Lung (tissue), 12 donors: ENCODE data around the gene ADAMTSL5. TPM values are rescaled to one million over a fixed set of nuclear protein-coding genes. Genes with fewer than 3 reads are reported as not detected.
A peak's percentile ranks its signal among the peaks of the same experiment; 100 is the strongest.

Experiments used
- ATAC-seq: fragments of 200-7000 bp; cut with Tn5 transposase; one replicate; pipeline ENCODE4 v1.9.1; 2020; ENCODE audit warnings: moderate number of reproducible peaks; ENCODE audit not compliant: insufficient read depth, low FRiP score
- DNase-seq, 3 donors: peaks; one replicate each; pipeline ENCODE4 v3.0.0-alpha.2; 2013 to 2017
- H3K27ac ChIP-seq, 2 donors: one replicate each; pipeline ENCODE4 v1.5.1; 2013; ENCODE audit warnings: mild to moderate bottlenecking in 2 of 2, moderate library complexity in 2 of 2, control low read depth in 1 of 2, inconsistent platforms in 1 of 2, low read depth in 1 of 2, low read length in 1 of 2
- H3K27me3 ChIP-seq, 3 donors: one replicate each; pipeline ENCODE4 v1.5.1; 2013; ENCODE audit warnings: low read length in 2 of 3; ENCODE audit not compliant: control insufficient read depth in 3 of 3, insufficient read depth in 3 of 3
- H3K36me3 ChIP-seq, 4 donors: one replicate each; pipeline ENCODE4 v1.5.1; 2013; ENCODE audit warnings: low read length in 4 of 4, mild to moderate bottlenecking in 1 of 4, moderate library complexity in 1 of 4; ENCODE audit not compliant: control insufficient read depth in 4 of 4, insufficient read depth in 4 of 4
- H3K4me1 ChIP-seq, 5 donors: one replicate each; pipeline ENCODE4 v1.5.1; 2013; ENCODE audit warnings: low read length in 5 of 5, mild to moderate bottlenecking in 2 of 5, moderate library complexity in 1 of 5; ENCODE audit not compliant: control insufficient read depth in 5 of 5, insufficient read depth in 5 of 5
- H3K4me3 ChIP-seq: one replicate; pipeline ENCODE4 v1.5.1; 2013; ENCODE audit warnings: mild to moderate bottlenecking, control low read depth, moderate library complexity
- H3K9ac ChIP-seq, 2 donors: one replicate each; pipeline ENCODE4 v1.5.1; 2013; ENCODE audit warnings: low read length in 2 of 2, control low read depth in 1 of 2; ENCODE audit not compliant: insufficient read depth in 1 of 2
- H3K9me3 ChIP-seq, 4 donors: one replicate each; pipeline ENCODE4 v1.5.1; 2013; ENCODE audit warnings: low read length in 3 of 4, mild to moderate bottlenecking in 1 of 4, moderate library complexity in 1 of 4; ENCODE audit not compliant: control insufficient read depth in 4 of 4, insufficient read depth in 3 of 4
- CTCF ChIP-seq: IDR thresholded peaks from 2 replicates; pipeline ENCODE4 v1.5.1; 2012; ENCODE audit warnings: mild to moderate bottlenecking; ENCODE audit errors: control extremely low read depth, extremely low read depth
- WGBS, 2 donors: extraction: QIAGEN DNeasy Blood & Tissue Kit; methylation state at CpG; one replicate each; pipeline ENCODE4 v1.1.7; 2013; 5-methylcytosine and 5-hydroxymethylcytosine counted together
- polyA plus RNA-seq, 2 donors: library from polyadenylated mRNA; stranded (reverse); fragments of 200-250 nt; gene quantifications; one replicate each; pipeline ENCODE4 v1.2.1, GENCODE V29; 2013
- total RNA-seq, 2 donors: library from RNA; depleted of rRNA in 1 of 2; stranded (reverse); fragments of >200 nt in 1 of 2; gene quantifications; one replicate each; pipeline ENCODE4 v1.2.1, GENCODE V29; 2014 to 2021
- donor health status: control.
- donor health status: control.
- donor health status: Bipolar disorder and iron deficiency.
- donor health status: healthy.
- donor health status: DM: yes; HTN: yes; CAD: no.

Gene ADAMTSL5
- total and polyA plus RNA-seq, 4 donors: 0.97 to 2.8 (median 1.4) TPM

GRCh38 chr19:1491114-1491848 is 21.5 kb downstream of the ADAMTSL5 start, which contains the start of gene REEP6:
Gene REEP6, plus strand, starts transcription at chr19:1491181. Its CDS starts 89 bp downstream, at chr19:1491270.
- Histone ChIP-seq H3K27me3 (peaks cover 0 to 12% (median 0%) of the 10 kb centered on the region in 3 donors), H3K4me3 (peak within 1 kb of the TSS; percentile 43), H3K9ac (peak within 1 kb of the TSS in 1 of 2 donors; percentile 76), H3K4me1 (peaks cover 0 to 15% (median 0%) of the 10 kb centered on the region in 5 donors), H3K36me3 (no peaks in the 10 kb centered on the region), H3K27ac (peak within 1 kb of the TSS; percentile 55 to 83), H3K9me3 (peaks cover 0 to 2% (median 0%) of the 10 kb centered on the region in 4 donors)
- 3% methylated on average over 66 to 73 of the region's 73 CpGs for WGBS, 2 donors
- no peak for DNase-seq
- no peak for ATAC-seq
- TF ChIP-seq CTCF: no peak

GRCh38 chr19:1490311-1491113 is 22.3 kb downstream of the ADAMTSL5 start, which contains the start of gene PCSK4:
Gene PCSK4, minus strand, starts transcription at chr19:1490350. Its CDS starts 4 bp downstream, at chr19:1490346.
- 0 to 1% methylated on average over 73 to 74 of the region's 74 CpGs for WGBS, 2 donors
- Histone ChIP-seq H3K27me3 (peaks cover 0 to 12% (median 0%) of the 10 kb centered on the region in 3 donors), H3K4me1 (peaks cover 0 to 15% (median 0%) of the 10 kb centered on the region in 5 donors), H3K4me3 (peak within 1 kb of the TSS; percentile 43), H3K27ac (peak within 1 kb of the TSS; percentile 55 to 83), H3K36me3 (no peaks in the 10 kb centered on the region), H3K9me3 (peaks cover 0 to 2% (median 0%) of the 10 kb centered on the region in 4 donors), H3K9ac (peak within 1 kb of the TSS in 1 of 2 donors; percentile 76)
- no peak for TF ChIP-seq CTCF
- ATAC-seq: peak; percentile 94
- peak; percentile 100 for DNase-seq

DNA sequence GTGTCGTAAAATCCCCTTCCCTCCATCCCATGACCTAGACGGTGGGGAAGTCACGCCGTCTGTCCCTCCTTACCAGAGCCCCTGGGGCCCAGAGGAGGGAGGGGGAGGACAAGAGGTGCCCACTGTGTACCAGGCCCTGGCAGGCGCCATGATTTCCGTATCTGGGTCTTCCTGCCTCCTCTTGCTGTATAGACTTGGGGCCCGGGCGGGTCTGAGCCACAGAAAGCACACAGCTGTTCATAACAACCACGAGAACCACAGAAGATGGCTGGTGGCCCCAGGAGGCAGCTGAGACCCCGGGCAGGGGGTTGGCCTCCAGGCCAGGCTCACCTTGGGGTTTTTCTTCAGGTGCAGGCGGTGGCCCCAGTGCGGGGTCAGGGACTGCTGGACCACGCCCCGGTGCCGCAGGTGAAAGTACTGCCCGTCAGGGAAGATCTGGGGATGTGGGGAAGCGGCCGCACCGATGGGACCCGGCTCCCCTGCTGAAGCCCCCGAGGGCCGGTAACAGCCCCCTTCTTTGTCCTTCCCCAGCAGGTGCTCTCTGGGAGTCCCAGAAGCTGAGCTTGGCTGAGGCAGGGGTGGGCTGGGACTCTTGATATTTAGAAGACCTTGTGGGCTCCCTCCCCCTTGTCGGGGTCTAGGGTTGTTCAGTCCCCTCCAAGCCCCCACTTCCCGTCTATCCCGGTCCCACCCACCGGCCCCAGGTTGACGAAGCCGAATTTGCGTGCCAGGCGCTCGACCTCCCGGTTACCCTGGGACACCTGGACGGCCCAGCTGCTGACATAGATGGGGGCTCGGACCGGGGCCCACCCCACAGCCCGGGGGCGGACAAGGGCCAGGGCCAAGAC is 23.1 kb downstream of the ADAMTSL5 start:
- no peak for TF ChIP-seq CTCF
- peak overlapping the region in 1 of 2 donors; percentile 47 for H3K9ac ChIP-seq
- peak overlapping the region; percentile 55 to 83 for H3K27ac ChIP-seq
- WGBS, 2 donors: 17 to 21% methylated on average over 36 to 37 of the region's 37 CpGs
- peaks cover 0 to 2% (median 0%) of the 10 kb centered on the region in 4 donors for H3K9me3 ChIP-seq
- no peak for ATAC-seq
- peaks cover 0 to 15% (median 0%) of the 10 kb centered on the region in 5 donors for H3K4me1 ChIP-seq
- peak overlapping the region; percentile 36 for H3K4me3 ChIP-seq
- H3K27me3 ChIP-seq: peaks cover 0 to 12% (median 0%) of the 10 kb centered on the region in 3 donors
- DNase-seq: no peak
- no peaks in the 10 kb centered on the region for H3K36me3 ChIP-seq
